Naive thymus-derived CD8-positive, alpha-beta T cell (primary cell): ENCODE measurements around the gene RPS6KA1. TPM values are rescaled to one million over a fixed set of nuclear protein-coding genes. Genes with fewer than 3 reads are reported as not detected.

Experiments used
- ATAC-seq, 2 donors: fragments of 150-1000 bp; cut with Tn5 transposase in 1 of 2; sonication (Bioruptor Pico), chemical (Tn5 transposase) in 1 of 2; 1 replicate in 1 of 2; 2 replicates in 1 of 2; pipeline ENCODE4 v1.10.0; 2021; ENCODE audit warnings: mild to moderate bottlenecking in 2 of 2, moderate library complexity in 2 of 2
- POLR2A ChIA-PET: fragments of 350-600 bp; sonication (Branson Sonifier 250); formaldehyde crosslinking; loops from one replicate; lab custom pipeline; 2021; ENCODE audit warnings: antibody characterized with exemption; lab: Charles Lee
- DNase-seq, 10 donors: peaks; one replicate each; pipeline versions ENCODE4 v3.0.0 to v3.0.0-alpha.2; 2020 to 2022
- H3K27ac Mint-ChIP-seq, 10 donors: one replicate each; pipeline ENCODE4 v1.8.0; 2020 to 2022; ENCODE audit warnings: mild to moderate bottlenecking in 10 of 10, mixed read lengths in 10 of 10, moderate library complexity in 4 of 10, inconsistent platforms in 1 of 10
- H3K27me3 Mint-ChIP-seq, 5 donors: one replicate each; pipeline ENCODE4 v1.8.0; 2021 to 2022; ENCODE audit warnings: mixed read lengths in 5 of 5
- H3K36me3 Mint-ChIP-seq, 3 donors: one replicate each; pipeline ENCODE4 v1.8.0; 2020 to 2022; ENCODE audit warnings: mixed read lengths in 3 of 3, mild to moderate bottlenecking in 2 of 3, inconsistent platforms in 1 of 3
- H3K4me1 Mint-ChIP-seq, 4 donors: one replicate each; pipeline ENCODE4 v1.8.0; 2021 to 2022; ENCODE audit warnings: mixed read lengths in 4 of 4
- H3K4me3 Mint-ChIP-seq, 10 donors: one replicate each; pipeline ENCODE4 v1.8.0; 2020 to 2022; ENCODE audit warnings: mild to moderate bottlenecking in 10 of 10, mixed read lengths in 10 of 10, moderate library complexity in 6 of 10, inconsistent platforms in 1 of 10
- H3K9me3 Mint-ChIP-seq, 9 donors: one replicate each; pipeline ENCODE4 v1.8.0; 2020 to 2022; ENCODE audit warnings: mixed read lengths in 9 of 9, mild to moderate bottlenecking in 3 of 9, inconsistent platforms in 1 of 9, moderate library complexity in 1 of 9
- polyA plus RNA-seq, 3 donors: library from polyadenylated mRNA; unstranded; fragments of 300-500 nt; fragmentation: Illumina TruSeq; gene quantifications; one replicate each; pipeline ENCODE4 v1.2.3, GENCODE V29; 2021
- total RNA-seq, 8 experiments: library from RNA in 2 of 8; stranded (reverse) in 2 of 8; gene quantifications; one replicate each; pipeline ENCODE4 v1.2.3 and lab custom pipeline; 2021 to 2026

Gene RPS6KA1
- total and polyA plus RNA-seq, 5 experiments from 2014 or later: 95.2 to 137 (median 125) TPM

GRCh38 chr1:26533951-26534509, 4.5 kb downstream of the RPS6KA1 start:
- H3K9me3 Mint-ChIP-seq: no peaks in the 10 kb centered on the region
- DNase-seq (no peak), ATAC-seq (no peak)
- no peaks in the 10 kb centered on the region for H3K36me3 Mint-ChIP-seq
- POLR2A ChIA-PET: interaction anchor here (0.9 to 2.2 kb wide), 2 partner anchors 33 to 64 kb away, joined by 3 to 13 read pairs; no protein-coding TSS in a partner anchor
- H3K4me3 Mint-ChIP-seq: peak overlapping the region in 1 of 10 donors; percentile 24
- H3K27ac Mint-ChIP-seq: peak overlapping the region in 4 of 10 donors; percentile 3 to 87 (median 52)
- H3K4me1 Mint-ChIP-seq: peaks cover 27 to 67% (median 54%) of the 10 kb centered on the region in 4 donors
- H3K27me3 Mint-ChIP-seq: no peaks in the 10 kb centered on the region

DNA sequence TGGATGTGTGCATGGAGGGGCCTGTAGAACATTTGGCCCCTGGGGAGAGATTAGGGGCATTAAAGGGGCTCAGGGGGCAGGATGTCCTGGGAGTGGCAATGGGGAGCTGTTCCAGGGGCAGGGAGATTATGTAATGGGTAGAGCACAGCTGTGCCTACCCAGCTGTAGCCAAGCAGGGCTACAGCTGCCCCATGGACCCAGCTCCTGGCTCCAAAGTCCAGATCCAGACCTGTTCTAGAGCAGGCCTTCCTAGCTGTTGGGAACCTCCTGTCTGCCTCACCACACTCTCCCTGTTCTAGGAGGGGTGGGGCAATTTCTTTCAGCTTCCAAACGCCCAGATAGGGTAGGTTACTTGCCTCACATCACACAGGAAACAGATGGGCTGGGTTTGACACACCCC, 5.6 kb downstream of the RPS6KA1 start:
- H3K4me1 Mint-ChIP-seq: peaks cover 32 to 75% (median 59%) of the 10 kb centered on the region in 4 donors
- no peak for DNase-seq
- no peaks in the 10 kb centered on the region for H3K36me3 Mint-ChIP-seq
- H3K4me3 Mint-ChIP-seq: peak overlapping the region in 2 of 10 donors; percentile 5 to 43
- ATAC-seq: no peak
- POLR2A ChIA-PET: interaction anchor here (0.5 to 2.2 kb wide), 5 partner anchors 34 to 1840 kb away, joined by 3 to 13 read pairs (median 4); no protein-coding TSS in a partner anchor
- peak overlapping the region in 5 of 10 donors; percentile 17 to 78 (median 68) for H3K27ac Mint-ChIP-seq
- no peaks in the 10 kb centered on the region for H3K27me3 Mint-ChIP-seq
- no peaks in the 10 kb centered on the region for H3K9me3 Mint-ChIP-seq

DNA sequence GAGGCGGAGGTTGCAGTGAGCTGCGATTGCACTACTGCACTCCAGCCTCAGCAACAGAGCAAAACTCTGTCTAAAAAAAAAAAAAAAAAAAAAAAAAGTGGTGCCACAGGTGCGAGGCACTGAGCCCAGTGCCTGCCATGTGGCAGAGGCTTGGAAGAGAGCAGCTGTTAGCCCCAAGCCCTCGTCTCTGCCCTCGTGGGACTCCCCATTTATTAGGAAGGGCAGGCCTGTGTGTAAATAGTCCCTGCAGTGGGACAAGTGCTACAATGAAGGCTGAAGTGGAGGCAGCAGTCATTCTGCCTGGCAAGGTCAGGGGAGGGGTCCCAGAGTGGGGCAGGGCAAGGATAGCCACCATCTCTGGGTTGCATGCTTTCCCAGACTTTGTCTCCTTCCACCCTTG, 6.5 kb downstream of the RPS6KA1 start:
- H3K4me1 Mint-ChIP-seq: peaks cover 28 to 74% (median 57%) of the 10 kb centered on the region in 4 donors
- H3K4me3 Mint-ChIP-seq: no peak overlapping the region
- no peaks in the 10 kb centered on the region for H3K27me3 Mint-ChIP-seq
- peak overlapping the region in 1 of 10 donors; percentile 14 for H3K27ac Mint-ChIP-seq
- H3K36me3 Mint-ChIP-seq: no peaks in the 10 kb centered on the region
- H3K9me3 Mint-ChIP-seq: no peaks in the 10 kb centered on the region
- POLR2A ChIA-PET: interaction anchor here (0.7 to 2.2 kb wide), 5 partner anchors 16 to 155 kb away, joined by 3 to 13 read pairs (median 4); no protein-coding TSS in a partner anchor
- DNase-seq (no peak), ATAC-seq (no peak)

DNA sequence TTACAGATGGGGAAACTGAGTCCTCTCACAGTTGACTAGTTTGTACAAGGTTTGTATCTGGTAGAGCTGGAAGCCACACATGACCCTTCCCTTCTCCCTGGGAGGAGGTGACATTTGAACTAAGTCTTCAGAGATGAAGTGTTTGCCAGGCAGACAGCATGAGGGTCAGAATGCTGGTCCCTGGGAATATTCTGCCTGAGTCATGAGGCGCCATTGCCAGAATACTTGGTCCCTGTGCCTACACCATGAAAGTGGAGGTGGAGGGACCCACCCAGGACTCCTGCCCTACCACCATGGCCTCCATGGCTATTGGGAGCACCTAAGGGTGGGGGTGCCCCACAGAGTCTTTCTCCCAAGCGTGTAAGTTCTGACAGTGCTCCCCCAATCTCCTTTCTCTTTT, 7.0 kb downstream of the RPS6KA1 start:
- H3K9me3 Mint-ChIP-seq: no peaks in the 10 kb centered on the region
- peak overlapping the region in 1 of 10 donors; percentile 20 for H3K27ac Mint-ChIP-seq
- H3K4me1 Mint-ChIP-seq: peaks cover 26 to 74% (median 57%) of the 10 kb centered on the region in 4 donors
- POLR2A ChIA-PET: interaction anchor here (1.0 to 2.2 kb wide), 2 partner anchors 15 to 36 kb away, joined by 3 to 13 read pairs; no protein-coding TSS in a partner anchor
- H3K36me3 Mint-ChIP-seq: no peaks in the 10 kb centered on the region
- no peak overlapping the region for H3K4me3 Mint-ChIP-seq
- DNase-seq: no peak
- H3K27me3 Mint-ChIP-seq: no peaks in the 10 kb centered on the region
- no peak for ATAC-seq

- no peaks in the 10 kb centered on the region for H3K27me3 Mint-ChIP-seq
- H3K4me1 Mint-ChIP-seq: peaks cover 40 to 81% (median 70%) of the 10 kb centered on the region in 4 donors
- POLR2A ChIA-PET: interaction anchor here (1.1 to 5.9 kb wide), 5 partner anchors 8 to 250 kb away, joined by 4 to 49 read pairs (median 11); partner anchors contain the start of genes PIGV and RPS6KA1
- ATAC-seq: no peak
- H3K4me3 Mint-ChIP-seq: peak overlapping the region in 4 of 10 donors; percentile 23 to 73 (median 50)
- peak overlapping the region in 9 of 10 donors; percentile 22 to 99 (median 78) for H3K27ac Mint-ChIP-seq
- H3K36me3 Mint-ChIP-seq: no peaks in the 10 kb centered on the region
- DNase-seq: no peak
- no peaks in the 10 kb centered on the region for H3K9me3 Mint-ChIP-seq
These were observed 8.4 kb downstream of the RPS6KA1 start for GRCh38 chr1:26537951-26538352.

GRCh38 chr1:26538480-26539412, 9.2 kb downstream of the RPS6KA1 start:
- peak overlapping the region in 9 of 10 donors; percentile 20 to 74 (median 61) for H3K4me3 Mint-ChIP-seq
- POLR2A ChIA-PET: interaction anchor here (0.6 to 5.9 kb wide), 7 partner anchors 9 to 249 kb away, joined by 3 to 49 read pairs (median 6); partner anchors contain the start of genes PIGV and RPS6KA1
- no peaks in the 10 kb centered on the region for H3K36me3 Mint-ChIP-seq
- no peaks in the 10 kb centered on the region for H3K9me3 Mint-ChIP-seq
- no peaks in the 10 kb centered on the region for H3K27me3 Mint-ChIP-seq
- no peak for ATAC-seq
- H3K27ac Mint-ChIP-seq: peak overlapping the region in 9 of 10 donors; percentile 81 to 99 (median 85)
- DNase-seq: no peak
- H3K4me1 Mint-ChIP-seq: peaks cover 46 to 89% (median 77%) of the 10 kb centered on the region in 4 donors

GRCh38 chr1:26539722-26540121, 10.2 kb downstream of the RPS6KA1 start:
- Mint-ChIP-seq H3K36me3 (no peaks in the 10 kb centered on the region), H3K9me3 (no peaks in the 10 kb centered on the region), H3K27me3 (no peaks in the 10 kb centered on the region), H3K4me3 (peak overlapping the region; percentile 45 to 78 (median 72)), H3K27ac (peak overlapping the region; percentile 83 to 99 (median 92)), H3K4me1 (peaks cover 47 to 89% (median 77%) of the 10 kb centered on the region in 4 donors)
- DNase-seq (no peak), ATAC-seq (no peak)
- POLR2A ChIA-PET: interaction anchor here (0.6 to 5.9 kb wide), 5 partner anchors 10 to 323 kb away, joined by 3 to 49 read pairs (median 3); partner anchors contain the start of gene RPS6KA1

DNA sequence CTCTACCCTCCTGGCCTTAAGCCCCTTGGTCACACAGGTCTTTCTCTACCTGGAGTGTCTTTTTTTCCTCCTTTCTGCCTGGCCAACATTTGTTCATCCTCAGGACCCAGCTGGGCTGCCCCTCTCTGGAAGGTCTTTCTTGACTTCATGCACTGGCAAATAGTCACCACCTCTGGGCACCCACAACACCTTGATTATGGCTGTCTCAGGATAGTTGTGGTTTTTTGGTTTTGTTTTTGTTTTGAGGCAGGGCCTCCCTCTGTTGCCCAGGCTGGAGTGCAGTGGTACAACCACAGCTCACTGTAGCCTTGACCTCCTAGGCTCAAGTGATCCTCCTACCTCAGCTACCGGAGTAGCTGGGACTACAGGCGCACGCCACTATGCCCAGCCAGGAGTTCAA, 10.8 kb downstream of the RPS6KA1 start:
- no peaks in the 10 kb centered on the region for H3K36me3 Mint-ChIP-seq
- no peak for DNase-seq
- no peak for ATAC-seq
- H3K4me3 Mint-ChIP-seq: peak overlapping the region; percentile 20 to 78 (median 72)
- POLR2A ChIA-PET: interaction anchor here (0.5 to 5.9 kb wide), 5 partner anchors 9 to 322 kb away, joined by 3 to 49 read pairs (median 4); partner anchors contain the start of gene RPS6KA1
- no peaks in the 10 kb centered on the region for H3K27me3 Mint-ChIP-seq
- H3K4me1 Mint-ChIP-seq: peaks cover 47 to 89% (median 78%) of the 10 kb centered on the region in 4 donors
- H3K27ac Mint-ChIP-seq: peak overlapping the region; percentile 83 to 99 (median 92)
- no peaks in the 10 kb centered on the region for H3K9me3 Mint-ChIP-seq

GRCh38 chr1:26541431-26541815, 11.9 kb downstream of the RPS6KA1 start:
- Mint-ChIP-seq H3K27ac (peak overlapping the region; percentile 91 to 99 (median 96)), H3K9me3 (no peaks in the 10 kb centered on the region), H3K4me1 (peaks cover 50 to 91% (median 84%) of the 10 kb centered on the region in 4 donors), H3K27me3 (no peaks in the 10 kb centered on the region), H3K4me3 (peak overlapping the region; percentile 74 to 91 (median 83)), H3K36me3 (no peaks in the 10 kb centered on the region)
- DNase-seq (no peak), ATAC-seq (no peak)
- POLR2A ChIA-PET: interaction anchor here (0.8 to 5.9 kb wide), 7 partner anchors 10 to 349 kb away, joined by 3 to 49 read pairs (median 11); partner anchors contain the start of genes GPN2, HMGN2, PIGV and RPS6KA1

DNA sequence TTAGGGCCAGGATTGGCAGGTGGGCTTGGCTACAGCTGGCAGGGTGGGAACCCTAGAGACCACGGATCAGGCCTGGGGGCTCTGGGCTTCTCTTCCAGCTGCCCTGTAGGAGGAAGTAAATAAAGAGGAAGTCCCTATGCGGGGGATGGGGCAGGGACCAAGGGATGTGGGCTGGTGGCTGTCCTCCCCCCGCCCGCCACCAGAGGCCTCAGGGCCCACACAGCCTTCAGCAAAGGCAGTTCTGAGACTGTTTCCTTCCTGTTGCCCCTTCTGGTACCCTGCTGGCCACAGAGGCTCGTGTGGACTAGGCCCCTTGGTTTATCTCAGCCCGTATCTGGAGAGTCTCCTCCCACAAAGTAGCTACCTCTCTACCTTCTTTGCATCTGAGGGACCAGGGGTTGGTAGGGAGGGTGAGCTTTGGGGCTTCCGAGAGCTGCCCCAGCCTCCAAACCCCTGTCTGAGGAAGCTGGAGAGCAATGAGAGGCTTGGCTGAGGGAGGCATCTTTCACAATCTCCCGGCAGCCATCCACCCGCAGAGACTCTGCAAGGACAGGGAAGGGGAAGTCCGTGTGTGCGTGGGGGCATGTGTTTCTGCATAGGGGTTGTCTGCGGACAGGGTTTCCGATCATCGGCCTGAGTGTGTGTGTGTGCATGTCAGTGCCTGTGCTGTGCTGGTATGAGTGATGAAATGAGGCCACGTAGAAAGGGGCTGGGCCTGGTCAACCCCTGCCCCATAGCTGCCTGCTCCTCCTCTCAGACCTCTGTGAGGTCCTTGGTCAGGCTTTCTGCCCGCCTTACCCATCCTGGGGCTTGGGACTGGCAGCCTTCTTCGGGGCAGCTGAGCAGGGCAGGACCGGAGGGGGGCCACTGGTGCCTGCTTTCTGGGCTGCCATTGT, 12.5 kb downstream of the RPS6KA1 start:
- DNase-seq: peak; percentile 30 to 85 (median 69)
- H3K4me3 Mint-ChIP-seq: peak overlapping the region; percentile 74 to 91 (median 83)

More for the DNA sequence above, 12.5 kb downstream of the RPS6KA1 start:
- no peaks in the 10 kb centered on the region for H3K27me3 Mint-ChIP-seq
- peaks cover 0 to under 1% (median 0%) of the 10 kb centered on the region in 3 donors for H3K36me3 Mint-ChIP-seq
- peak; percentile 71 for ATAC-seq
- H3K9me3 Mint-ChIP-seq: no peaks in the 10 kb centered on the region
- H3K27ac Mint-ChIP-seq: peak overlapping the region; percentile 91 to 99 (median 96)
- H3K4me1 Mint-ChIP-seq: peaks cover 51 to 96% (median 89%) of the 10 kb centered on the region in 4 donors
- POLR2A ChIA-PET: interaction anchor here (0.5 to 5.9 kb wide), 9 partner anchors 9 to 613 kb away, joined by 3 to 49 read pairs (median 7); partner anchors contain the start of genes GPN2, HMGN2, PIGV and RPS6KA1
